Skeletal muscle satellite cell (primary cell): ENCODE measurements around the gene ZNF407.

ENCODE experiments used
- H3K27me3 ChIP-seq: 2 replicates; pipeline ENCODE4 v1.7.0; 2013; ENCODE audit warnings: low read length; ENCODE audit not compliant: control insufficient read depth, insufficient read depth
- H3K36me3 ChIP-seq: 2 replicates; pipeline ENCODE4 v1.7.0; 2013; ENCODE audit warnings: mild to moderate bottlenecking, control low read depth, low read length; ENCODE audit not compliant: insufficient read depth
- H3K4me1 ChIP-seq: 2 replicates; pipeline ENCODE4 v1.7.0; 2013; ENCODE audit warnings: low read length; ENCODE audit not compliant: control insufficient read depth, insufficient read depth
- H3K4me2 ChIP-seq: 2 replicates; pipeline ENCODE4 v1.7.0; 2013; ENCODE audit warnings: mild to moderate bottlenecking, low read length
- H3K4me3 ChIP-seq: 2 replicates; pipeline ENCODE4 v1.7.0; 2013; ENCODE audit warnings: low read length
- H3K9ac ChIP-seq: 2 replicates; pipeline ENCODE4 v1.7.0; 2013; ENCODE audit warnings: mild to moderate bottlenecking, low read depth, low read length, moderate library complexity
- H3K9me3 ChIP-seq: replicated peaks from 2 replicates; pipeline ENCODE4 v1.7.0; 2013; ENCODE audit warnings: mild to moderate bottlenecking, control low read depth, low read length

Gene ZNF407

GRCh38 chr18:74613381-74613780 lies 15.7 kb downstream of the ZNF407 start:
- H3K4me3 ChIP-seq = no peak overlapping the region
- no peaks in the 10 kb centered on the region for H3K4me1 ChIP-seq
- H3K4me2 ChIP-seq = no peak overlapping the region
- no peaks in the 10 kb centered on the region for H3K27me3 ChIP-seq
- no peaks in the 10 kb centered on the region for H3K9me3 ChIP-seq
- H3K9ac ChIP-seq = no peak overlapping the region
- H3K36me3 ChIP-seq = no peaks in the 10 kb centered on the region

- Histone ChIP-seq H3K9ac (no peak overlapping the region), H3K27me3 (no peaks in the 10 kb centered on the region), H3K4me3 (no peak overlapping the region), H3K4me1 (no peaks in the 10 kb centered on the region), H3K9me3 (no peaks in the 10 kb centered on the region), H3K4me2 (no peak overlapping the region), H3K36me3 (no peaks in the 10 kb centered on the region)
These were observed 18.8 kb downstream of the ZNF407 start for GRCh38 chr18:74616494-74616893.

- H3K9ac ChIP-seq = no peak overlapping the region
- H3K9me3 ChIP-seq = no peaks in the 10 kb centered on the region
- no peak overlapping the region for H3K4me2 ChIP-seq
- H3K27me3 ChIP-seq = no peaks in the 10 kb centered on the region
- H3K4me3 ChIP-seq = no peak overlapping the region
- H3K4me1 ChIP-seq = no peaks in the 10 kb centered on the region
- H3K36me3 ChIP-seq = no peaks in the 10 kb centered on the region
These were observed 19.8 kb downstream of the ZNF407 start for GRCh38 chr18:74617486-74617885.

GRCh38 chr18:74622072-74622471 lies 24.4 kb downstream of the ZNF407 start:
- H3K27me3 ChIP-seq = no peaks in the 10 kb centered on the region
- no peak overlapping the region for H3K4me3 ChIP-seq
- H3K4me1 ChIP-seq = no peaks in the 10 kb centered on the region
- no peaks in the 10 kb centered on the region for H3K9me3 ChIP-seq
- no peak overlapping the region for H3K4me2 ChIP-seq
- H3K9ac ChIP-seq = no peak overlapping the region
- no peaks in the 10 kb centered on the region for H3K36me3 ChIP-seq

GRCh38 chr18:74623047-74623816 lies 25.6 kb downstream of the ZNF407 start:
- Histone ChIP-seq H3K4me1 (no peaks in the 10 kb centered on the region), H3K4me2 (no peak overlapping the region), H3K9me3 (no peaks in the 10 kb centered on the region), H3K36me3 (no peaks in the 10 kb centered on the region), H3K27me3 (no peaks in the 10 kb centered on the region), H3K4me3 (no peak overlapping the region), H3K9ac (no peak overlapping the region)

- no peak overlapping the region for H3K4me2 ChIP-seq
- no peak overlapping the region for H3K4me3 ChIP-seq
- H3K27me3 ChIP-seq = no peaks in the 10 kb centered on the region
- no peaks in the 10 kb centered on the region for H3K36me3 ChIP-seq
- H3K9me3 ChIP-seq = no peaks in the 10 kb centered on the region
- no peaks in the 10 kb centered on the region for H3K4me1 ChIP-seq
- H3K9ac ChIP-seq = no peak overlapping the region
These were observed 26.8 kb downstream of the ZNF407 start for GRCh38 chr18:74624466-74624865.

GRCh38 chr18:74625157-74625556 lies 27.5 kb downstream of the ZNF407 start:
- H3K36me3 ChIP-seq = no peaks in the 10 kb centered on the region
- no peak overlapping the region for H3K9ac ChIP-seq
- no peak overlapping the region for H3K4me2 ChIP-seq
- no peaks in the 10 kb centered on the region for H3K27me3 ChIP-seq
- H3K9me3 ChIP-seq = no peaks in the 10 kb centered on the region
- H3K4me1 ChIP-seq = no peaks in the 10 kb centered on the region
- H3K4me3 ChIP-seq = no peak overlapping the region

GRCh38 chr18:74626049-74626874 lies 28.6 kb downstream of the ZNF407 start:
- Histone ChIP-seq H3K9me3 (no peaks in the 10 kb centered on the region), H3K9ac (no peak overlapping the region), H3K4me3 (no peak overlapping the region), H3K27me3 (no peaks in the 10 kb centered on the region), H3K4me1 (no peaks in the 10 kb centered on the region), H3K36me3 (peaks cover 5% of the 10 kb centered on the region), H3K4me2 (no peak overlapping the region)

GRCh38 chr18:74630804-74631203 lies 33.1 kb downstream of the ZNF407 start:
- Histone ChIP-seq H3K9me3 (no peaks in the 10 kb centered on the region), H3K4me2 (no peak overlapping the region), H3K27me3 (no peaks in the 10 kb centered on the region), H3K36me3 (peaks cover 12% of the 10 kb centered on the region), H3K4me1 (peaks cover 4% of the 10 kb centered on the region), H3K4me3 (no peak overlapping the region), H3K9ac (no peak overlapping the region)

- peaks cover 4% of the 10 kb centered on the region for H3K4me1 ChIP-seq
- H3K9me3 ChIP-seq = no peaks in the 10 kb centered on the region
- H3K4me3 ChIP-seq = no peak overlapping the region
- H3K9ac ChIP-seq = no peak overlapping the region
- H3K4me2 ChIP-seq = no peak overlapping the region
- no peaks in the 10 kb centered on the region for H3K27me3 ChIP-seq
- peaks cover 12% of the 10 kb centered on the region for H3K36me3 ChIP-seq
These were observed 33.5 kb downstream of the ZNF407 start for GRCh38 chr18:74631212-74631611.

- peaks cover 4% of the 10 kb centered on the region for H3K4me1 ChIP-seq
- H3K4me3 ChIP-seq = no peak overlapping the region
- H3K9me3 ChIP-seq = no peaks in the 10 kb centered on the region
- no peak overlapping the region for H3K4me2 ChIP-seq
- H3K9ac ChIP-seq = no peak overlapping the region
- peaks cover 12% of the 10 kb centered on the region for H3K36me3 ChIP-seq
- no peaks in the 10 kb centered on the region for H3K27me3 ChIP-seq
These were observed 34.1 kb downstream of the ZNF407 start for GRCh38 chr18:74631623-74632350.
